Measurements from ENCODE around the gene BHLHE41. TPM values are rescaled to one million over a fixed set of nuclear protein-coding genes. Genes with fewer than 3 reads are reported as not detected.

Gene BHLHE41
- total RNA-seq, 1 donor from 2014 or later = 33.4 TPM

DNA sequence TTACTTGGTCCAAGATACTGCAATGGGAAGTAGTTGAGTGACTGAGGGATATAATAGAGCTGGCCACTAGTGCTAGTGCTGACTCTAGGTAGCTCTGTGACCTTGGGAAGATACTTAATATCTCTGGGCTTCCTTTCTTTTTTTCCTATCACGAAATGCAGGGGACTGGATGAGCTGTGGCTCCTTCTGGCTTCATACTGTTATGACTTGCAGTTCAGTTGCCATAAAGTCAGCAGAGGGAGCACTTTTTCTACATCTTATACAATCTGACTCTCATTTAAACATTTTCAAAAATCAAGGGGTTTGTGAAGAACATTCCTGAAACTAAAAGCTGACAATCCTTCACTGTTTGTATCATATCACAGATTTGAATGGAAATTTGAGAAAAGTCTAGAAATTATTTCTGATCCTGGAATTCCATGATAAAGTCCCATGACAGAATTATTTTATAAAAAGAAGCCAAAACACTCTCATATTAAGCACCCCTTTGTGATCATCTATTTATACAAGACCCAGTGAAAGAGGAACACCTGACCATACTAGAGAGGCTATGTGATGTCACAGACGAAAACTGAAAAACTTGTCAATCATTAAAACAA, 5.3 kb downstream of the BHLHE41 start:
- intact Hi-C loops (cut with micrococcal nuclease) = no loop called here
- no peaks in the 10 kb centered on the region for H3K9me3 ChIP-seq (replicated peaks)
- peak overlapping the region; percentile 94 for H3K27ac ChIP-seq (replicated peaks)
- no peaks in the 10 kb centered on the region for H3K27me3 ChIP-seq (ENCODE audit: low read depth)
- no peak overlapping the region for H3K4me3 ChIP-seq
- DNase-seq = no peak
- peaks cover 74% of the 10 kb centered on the region for H3K4me1 ChIP-seq
- H3K36me3 ChIP-seq = no peaks in the 10 kb centered on the region
- TF ChIP-seq, protein P1, sequence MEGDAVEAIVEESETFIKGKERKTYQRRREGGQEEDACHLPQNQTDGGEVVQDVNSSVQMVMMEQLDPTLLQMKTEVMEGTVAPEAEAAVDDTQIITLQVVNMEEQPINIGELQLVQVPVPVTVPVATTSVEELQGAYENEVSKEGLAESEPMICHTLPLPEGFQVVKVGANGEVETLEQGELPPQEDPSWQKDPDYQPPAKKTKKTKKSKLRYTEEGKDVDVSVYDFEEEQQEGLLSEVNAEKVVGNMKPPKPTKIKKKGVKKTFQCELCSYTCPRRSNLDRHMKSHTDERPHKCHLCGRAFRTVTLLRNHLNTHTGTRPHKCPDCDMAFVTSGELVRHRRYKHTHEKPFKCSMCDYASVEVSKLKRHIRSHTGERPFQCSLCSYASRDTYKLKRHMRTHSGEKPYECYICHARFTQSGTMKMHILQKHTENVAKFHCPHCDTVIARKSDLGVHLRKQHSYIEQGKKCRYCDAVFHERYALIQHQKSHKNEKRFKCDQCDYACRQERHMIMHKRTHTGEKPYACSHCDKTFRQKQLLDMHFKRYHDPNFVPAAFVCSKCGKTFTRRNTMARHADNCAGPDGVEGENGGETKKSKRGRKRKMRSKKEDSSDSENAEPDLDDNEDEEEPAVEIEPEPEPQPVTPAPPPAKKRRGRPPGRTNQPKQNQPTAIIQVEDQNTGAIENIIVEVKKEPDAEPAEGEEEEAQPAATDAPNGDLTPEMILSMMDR (IDR thresholded peaks at IDR 0.05; ENCODE audit: borderline replicate concordance) = peak; percentile 72

- intact Hi-C loops (cut with micrococcal nuclease) = no loop called here
- H3K27me3 ChIP-seq (ENCODE audit: low read depth) = no peaks in the 10 kb centered on the region
- no peaks in the 10 kb centered on the region for H3K36me3 ChIP-seq
- no peaks in the 10 kb centered on the region for H3K9me3 ChIP-seq (replicated peaks)
- peak overlapping the region; percentile 94 for H3K27ac ChIP-seq (replicated peaks)
- TF ChIP-seq, protein P1 (IDR thresholded peaks at IDR 0.05; ENCODE audit: borderline replicate concordance) = no peak
- peaks cover 69% of the 10 kb centered on the region for H3K4me1 ChIP-seq
- no peak for DNase-seq
- no peak overlapping the region for H3K4me3 ChIP-seq
Measured at GRCh38 chr12:26118308-26118707, 6.5 kb downstream of the BHLHE41 start.

GRCh38 chr12:26116829-26117715, 7.8 kb downstream of the BHLHE41 start:
- Histone ChIP-seq H3K36me3 (no peaks in the 10 kb centered on the region), H3K27me3 (ENCODE audit: low read depth) (no peaks in the 10 kb centered on the region), H3K4me1 (peaks cover 73% of the 10 kb centered on the region), H3K9me3 (replicated peaks) (no peaks in the 10 kb centered on the region), H3K4me3 (no peak overlapping the region), H3K27ac (replicated peaks) (peak overlapping the region; percentile 94)
- no peak for DNase-seq
- TF ChIP-seq, protein P1 (IDR thresholded peaks at IDR 0.05; ENCODE audit: borderline replicate concordance) = no peak
- intact Hi-C loops (cut with micrococcal nuclease) = no loop called here

DNA sequence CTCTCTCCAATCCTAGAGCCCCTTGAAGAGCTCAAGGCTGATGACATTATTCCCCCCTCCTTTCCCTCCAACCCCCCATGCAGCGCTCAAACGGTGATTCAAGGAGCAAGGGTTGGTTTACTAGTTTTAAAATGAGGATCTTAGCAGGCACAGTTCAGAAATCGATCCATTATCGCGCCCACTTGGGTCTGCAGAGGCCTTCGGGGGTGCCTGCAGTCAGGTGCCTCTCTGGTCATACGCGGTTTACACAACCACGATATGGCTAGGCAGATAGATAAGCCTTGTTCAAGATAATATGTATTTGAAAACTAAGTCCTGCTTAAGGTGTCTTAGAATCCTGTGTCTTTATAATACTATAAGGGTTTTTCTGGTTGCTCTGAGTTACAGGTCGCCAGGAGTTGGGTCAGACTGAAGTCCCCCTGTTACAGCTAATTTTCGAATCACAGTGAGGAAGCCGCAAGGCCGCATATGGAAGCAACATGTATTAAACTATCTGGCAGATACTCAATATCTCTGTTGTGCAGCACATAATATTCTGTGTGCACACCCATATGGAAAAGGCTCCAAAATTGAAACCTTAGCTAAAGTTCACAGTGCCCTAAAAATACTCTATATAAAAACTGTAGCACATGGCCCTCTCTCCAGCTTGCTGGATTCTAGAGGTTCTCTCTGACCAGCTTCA, 10.0 kb downstream of the BHLHE41 start:
- TF ChIP-seq, protein P1 (IDR thresholded peaks at IDR 0.05; ENCODE audit: borderline replicate concordance) = no peak
- Histone ChIP-seq H3K27me3 (ENCODE audit: low read depth) (no peaks in the 10 kb centered on the region), H3K9me3 (replicated peaks) (no peaks in the 10 kb centered on the region), H3K27ac (replicated peaks) (peak overlapping the region; percentile 94), H3K4me3 (peak overlapping the region; percentile 63), H3K36me3 (no peaks in the 10 kb centered on the region), H3K4me1 (peaks cover 52% of the 10 kb centered on the region)
- DNase-seq = no peak
- intact Hi-C loops (cut with micrococcal nuclease) = no loop called here

- TF ChIP-seq, protein P1 (IDR thresholded peaks at IDR 0.05; ENCODE audit: borderline replicate concordance) = peak; percentile 45
- Histone ChIP-seq H3K4me1 (peaks cover 52% of the 10 kb centered on the region), H3K4me3 (peak overlapping the region; percentile 63), H3K9me3 (replicated peaks) (no peaks in the 10 kb centered on the region), H3K36me3 (no peaks in the 10 kb centered on the region), H3K27ac (replicated peaks) (peak overlapping the region; percentile 94), H3K27me3 (ENCODE audit: low read depth) (no peaks in the 10 kb centered on the region)
- intact Hi-C loops (cut with micrococcal nuclease) = no loop called here
- peak; percentile 95 for DNase-seq
Measured at GRCh38 chr12:26113853-26114719, 10.8 kb downstream of the BHLHE41 start.

All from left ventricle myocardium inferior (tissue), 1 donor.